Measurements from ENCODE around the gene SULT1C2. TPM values are rescaled to one million over a fixed set of nuclear protein-coding genes. Genes with fewer than 3 reads are reported as not detected.

SULT1C2 gene
- total RNA-seq, 1 experiment from 2014 or later: 2.0 TPM

GRCh38 chr2:108348816-108349570 is 60.3 kb downstream of the SULT1C2 start:
- Mint-ChIP-seq H3K9me3 (ENCODE audit: low read depth, unreplicated experiment) (no peaks in the 10 kb centered on the region), H3K27ac (ENCODE audit: unreplicated experiment) (no peak overlapping the region), H3K27me3 (ENCODE audit: unreplicated experiment) (no peaks in the 10 kb centered on the region), H3K4me3 (ENCODE audit: low read depth, unreplicated experiment) (no peak overlapping the region), H3K4me1 (ENCODE audit: low read depth, unreplicated experiment) (peaks cover 5% of the 10 kb centered on the region), H3K36me3 (ENCODE audit: insufficient read depth, unreplicated experiment) (no peaks in the 10 kb centered on the region)
- no TSS peak for BruUV-seq (replicated peaks)
- DNase-seq: no peak
- intact Hi-C loops (cut with micrococcal nuclease; ENCODE audit: unreplicated experiment): no loop called here
- TF ChIP-seq CTCF (IDR thresholded peaks at IDR 0.05; ENCODE audit: unreplicated experiment): no peak
- CTCF ChIA-PET: no interaction called here

GRCh38 chr2:108349571-108349928 is 60.9 kb downstream of the SULT1C2 start:
- intact Hi-C loops (cut with micrococcal nuclease; ENCODE audit: unreplicated experiment): no loop called here
- no peak for DNase-seq
- Mint-ChIP-seq H3K36me3 (ENCODE audit: insufficient read depth, unreplicated experiment) (no peaks in the 10 kb centered on the region), H3K4me3 (ENCODE audit: low read depth, unreplicated experiment) (no peak overlapping the region), H3K4me1 (ENCODE audit: low read depth, unreplicated experiment) (no peaks in the 10 kb centered on the region), H3K9me3 (ENCODE audit: low read depth, unreplicated experiment) (no peaks in the 10 kb centered on the region), H3K27ac (ENCODE audit: unreplicated experiment) (no peak overlapping the region), H3K27me3 (ENCODE audit: unreplicated experiment) (no peaks in the 10 kb centered on the region)
- no peak for TF ChIP-seq CTCF (IDR thresholded peaks at IDR 0.05; ENCODE audit: unreplicated experiment)
- CTCF ChIA-PET: interaction anchor here (0.7 kb wide), 1 partner anchor 87 kb away, joined by 5 read pairs; no protein-coding TSS in a partner anchor
- BruUV-seq (replicated peaks): no TSS peak

- Mint-ChIP-seq H3K4me1 (ENCODE audit: low read depth, unreplicated experiment) (no peaks in the 10 kb centered on the region), H3K4me3 (ENCODE audit: low read depth, unreplicated experiment) (no peak overlapping the region), H3K9me3 (ENCODE audit: low read depth, unreplicated experiment) (no peaks in the 10 kb centered on the region), H3K27ac (ENCODE audit: unreplicated experiment) (no peak overlapping the region), H3K36me3 (ENCODE audit: insufficient read depth, unreplicated experiment) (no peaks in the 10 kb centered on the region), H3K27me3 (ENCODE audit: unreplicated experiment) (no peaks in the 10 kb centered on the region)
- no peak for DNase-seq
- intact Hi-C loops (cut with micrococcal nuclease; ENCODE audit: unreplicated experiment): loop anchor here (5.0 kb wide), 2 partner anchors 95 to 140 kb away; partner anchors contain the start of gene GCC2
- CTCF ChIA-PET: no interaction called here
- no TSS peak for BruUV-seq (replicated peaks)
- no peak for TF ChIP-seq CTCF (IDR thresholded peaks at IDR 0.05; ENCODE audit: unreplicated experiment)
These were observed 63.2 kb downstream of the SULT1C2 start for GRCh38 chr2:108351889-108352288.

GRCh38 chr2:108354136-108354535 is 65.4 kb downstream of the SULT1C2 start:
- TF ChIP-seq CTCF (IDR thresholded peaks at IDR 0.05; ENCODE audit: unreplicated experiment): no peak
- CTCF ChIA-PET: interaction anchor here (1.2 kb wide), 1 partner anchor 230 kb away, joined by 4 read pairs; no protein-coding TSS in a partner anchor
- intact Hi-C loops (cut with micrococcal nuclease; ENCODE audit: unreplicated experiment): loop anchor here (5.0 kb wide), 2 partner anchors 93 to 138 kb away; partner anchors contain the start of gene GCC2
- no peak for DNase-seq
- BruUV-seq (replicated peaks): no TSS peak
- Mint-ChIP-seq H3K27me3 (ENCODE audit: unreplicated experiment) (no peaks in the 10 kb centered on the region), H3K9me3 (ENCODE audit: low read depth, unreplicated experiment) (no peaks in the 10 kb centered on the region), H3K4me1 (ENCODE audit: low read depth, unreplicated experiment) (no peaks in the 10 kb centered on the region), H3K36me3 (ENCODE audit: insufficient read depth, unreplicated experiment) (no peaks in the 10 kb centered on the region), H3K27ac (ENCODE audit: unreplicated experiment) (no peak overlapping the region), H3K4me3 (ENCODE audit: low read depth, unreplicated experiment) (no peak overlapping the region)

Measured in Calu3 (cell line).